Measurements from ENCODE around the gene AMMECR1.

The AMMECR1 gene

DNA sequence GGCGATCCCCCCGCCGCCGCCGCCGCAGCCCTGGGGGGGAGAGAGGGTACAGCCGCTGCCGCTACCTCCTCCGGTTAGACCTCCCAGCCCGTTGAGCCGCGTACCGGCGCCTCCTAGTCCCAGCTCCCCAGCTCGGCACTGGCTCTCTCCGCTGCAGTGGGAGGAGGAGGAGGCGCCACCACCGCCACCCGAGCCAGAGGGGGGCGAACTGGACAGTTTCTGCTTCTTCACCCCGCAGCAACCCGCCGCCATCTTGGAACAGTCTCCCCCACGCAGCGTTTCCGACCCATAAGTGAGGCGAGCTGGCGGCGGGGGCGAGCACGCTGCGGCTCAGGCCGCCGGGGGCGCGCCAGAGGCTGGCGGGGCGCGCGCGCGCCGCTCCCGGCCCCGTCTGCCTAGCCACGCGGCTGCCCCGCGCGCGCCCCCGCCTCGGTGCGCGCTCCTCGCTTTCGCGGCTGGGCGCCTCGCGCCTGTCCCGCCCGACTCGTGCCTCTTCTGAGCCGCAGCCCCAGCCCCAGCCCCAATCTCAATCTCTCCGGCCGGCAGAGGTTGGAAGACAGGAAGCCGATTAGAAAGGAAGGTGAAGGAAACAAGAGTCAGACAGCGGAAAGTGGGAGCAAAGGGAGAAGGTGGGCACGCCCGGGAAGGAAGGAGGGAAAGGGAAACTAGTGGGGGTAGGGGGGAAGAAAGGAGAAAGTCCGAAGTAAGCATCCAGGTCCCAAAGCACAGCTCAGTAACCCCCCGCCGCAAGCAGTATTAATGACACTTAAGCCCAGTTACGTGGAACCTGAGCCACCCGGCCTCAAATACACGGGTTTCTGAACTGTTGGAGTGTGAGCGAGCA is at the start of gene AMMECR1:
Gene AMMECR1, minus strand, starts transcription at position 266 of the 844 bp plus-strand sequence. Its CDS starts 14 bp downstream, at position 252.
- peak within 1 kb of the TSS; percentile 79 for H3K4me3 ChIP-seq (replicated peaks; ENCODE audit: low read depth, low read length)
- TF ChIP-seq, protein P1, sequence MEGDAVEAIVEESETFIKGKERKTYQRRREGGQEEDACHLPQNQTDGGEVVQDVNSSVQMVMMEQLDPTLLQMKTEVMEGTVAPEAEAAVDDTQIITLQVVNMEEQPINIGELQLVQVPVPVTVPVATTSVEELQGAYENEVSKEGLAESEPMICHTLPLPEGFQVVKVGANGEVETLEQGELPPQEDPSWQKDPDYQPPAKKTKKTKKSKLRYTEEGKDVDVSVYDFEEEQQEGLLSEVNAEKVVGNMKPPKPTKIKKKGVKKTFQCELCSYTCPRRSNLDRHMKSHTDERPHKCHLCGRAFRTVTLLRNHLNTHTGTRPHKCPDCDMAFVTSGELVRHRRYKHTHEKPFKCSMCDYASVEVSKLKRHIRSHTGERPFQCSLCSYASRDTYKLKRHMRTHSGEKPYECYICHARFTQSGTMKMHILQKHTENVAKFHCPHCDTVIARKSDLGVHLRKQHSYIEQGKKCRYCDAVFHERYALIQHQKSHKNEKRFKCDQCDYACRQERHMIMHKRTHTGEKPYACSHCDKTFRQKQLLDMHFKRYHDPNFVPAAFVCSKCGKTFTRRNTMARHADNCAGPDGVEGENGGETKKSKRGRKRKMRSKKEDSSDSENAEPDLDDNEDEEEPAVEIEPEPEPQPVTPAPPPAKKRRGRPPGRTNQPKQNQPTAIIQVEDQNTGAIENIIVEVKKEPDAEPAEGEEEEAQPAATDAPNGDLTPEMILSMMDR (IDR thresholded peaks at IDR 0.05; ENCODE audit: low read depth, low read length, missing control alignments) = no peak
- DNase-seq (ENCODE audit: extremely low read depth, low read depth) = peak; percentile 30

DNA sequence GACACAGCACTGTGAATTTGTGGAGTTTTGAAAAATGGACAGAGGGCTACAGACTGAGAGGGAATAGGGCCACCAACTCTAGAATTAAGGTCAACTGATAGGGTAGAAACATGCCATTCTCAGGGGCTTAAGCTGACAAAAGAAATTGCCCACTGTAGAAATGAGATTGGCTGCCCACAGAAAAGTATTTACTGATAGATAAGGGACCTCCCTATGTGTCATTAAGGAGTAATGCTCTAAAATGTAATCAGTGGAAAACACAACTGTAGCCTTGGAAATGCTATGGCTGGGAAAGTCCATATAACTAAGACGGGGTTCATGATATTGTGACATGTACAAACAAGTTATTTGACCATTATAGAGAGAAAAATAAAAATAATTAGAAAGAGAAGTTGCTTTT is 45.4 kb upstream of the AMMECR1 start:
- TF ChIP-seq, protein P1 (IDR thresholded peaks at IDR 0.05; ENCODE audit: low read depth, low read length, missing control alignments) = no peak
- no peak for DNase-seq (ENCODE audit: extremely low read depth, low read depth)
- no peak overlapping the region for H3K4me3 ChIP-seq (replicated peaks; ENCODE audit: low read depth, low read length)

DNA sequence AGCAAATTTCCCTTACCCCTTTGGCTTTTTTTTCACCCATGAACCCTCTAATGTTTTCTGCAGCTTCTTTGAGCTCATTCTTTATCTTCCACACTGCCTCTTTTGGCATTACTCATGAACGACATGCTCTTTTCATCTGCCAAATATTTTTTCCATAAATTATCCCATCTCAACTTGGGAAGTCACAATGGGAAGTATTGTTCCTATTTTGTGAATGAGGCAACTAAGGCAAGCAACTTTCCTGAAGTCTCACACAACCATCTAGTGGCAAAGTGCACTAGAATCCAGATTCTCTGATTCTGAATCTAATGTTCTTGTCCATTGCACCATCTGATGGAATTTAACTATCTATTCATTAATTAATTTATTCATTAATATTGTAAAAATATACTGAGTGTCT is 41.4 kb upstream of the AMMECR1 start:
- no peak for DNase-seq (ENCODE audit: extremely low read depth, low read depth)
- TF ChIP-seq, protein P1 (IDR thresholded peaks at IDR 0.05; ENCODE audit: low read depth, low read length, missing control alignments) = no peak
- H3K4me3 ChIP-seq (replicated peaks; ENCODE audit: low read depth, low read length) = no peak overlapping the region

DNA sequence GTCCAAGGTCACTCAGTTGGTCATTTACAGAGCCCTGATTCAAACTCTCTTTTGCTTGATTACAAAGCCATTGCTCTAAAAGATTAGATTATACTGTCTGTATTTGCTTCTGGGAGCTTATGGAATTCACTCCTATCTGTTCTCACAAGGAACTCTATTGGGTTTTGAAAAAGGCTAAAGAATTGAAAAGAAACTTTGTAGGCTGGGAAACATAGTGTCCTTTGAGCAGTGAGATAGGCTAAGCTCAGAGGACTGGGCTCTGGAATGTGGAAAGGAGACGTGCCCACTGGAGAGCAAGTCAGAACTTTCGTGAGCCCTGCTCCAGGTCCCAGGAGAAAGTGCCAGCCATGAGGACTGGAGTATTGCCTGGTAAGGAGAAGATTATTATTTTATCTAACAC is 40.7 kb upstream of the AMMECR1 start, which contains the start of gene RTL9:
Gene RTL9, plus strand, starts transcription at position 301 of the 400 bp plus-strand sequence. CDS start 91,770 bp downstream, outside the sequence.
- TF ChIP-seq, protein P1 (IDR thresholded peaks at IDR 0.05; ENCODE audit: low read depth, low read length, missing control alignments) = no peak
- H3K4me3 ChIP-seq (replicated peaks; ENCODE audit: low read depth, low read length) = no peak within 1 kb of the TSS
- no peak for DNase-seq (ENCODE audit: extremely low read depth, low read depth)

DNA sequence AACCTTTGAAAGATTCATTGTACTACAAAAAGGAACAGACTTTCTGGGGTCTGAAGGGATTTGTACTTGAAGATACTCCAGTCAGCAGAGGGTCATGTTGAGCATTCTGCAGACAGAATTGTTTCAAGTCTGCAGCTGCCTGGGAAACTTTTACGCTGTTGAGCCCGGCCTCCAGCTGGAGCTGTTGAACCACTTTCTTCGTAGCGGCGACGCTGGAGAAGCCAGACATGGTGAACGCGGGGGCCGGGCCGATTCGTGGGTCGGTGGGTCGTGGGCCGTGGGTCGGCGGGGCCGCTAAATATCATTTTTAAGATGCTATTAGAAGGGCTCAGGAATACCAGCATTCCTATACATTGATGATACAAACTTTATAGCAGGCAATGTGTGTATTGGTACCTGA is 28.8 kb upstream of the AMMECR1 start:
- TF ChIP-seq, protein P1 (IDR thresholded peaks at IDR 0.05; ENCODE audit: low read depth, low read length, missing control alignments) = no peak
- no peak overlapping the region for H3K4me3 ChIP-seq (replicated peaks; ENCODE audit: low read depth, low read length)
- no peak for DNase-seq (ENCODE audit: extremely low read depth, low read depth)

DNA sequence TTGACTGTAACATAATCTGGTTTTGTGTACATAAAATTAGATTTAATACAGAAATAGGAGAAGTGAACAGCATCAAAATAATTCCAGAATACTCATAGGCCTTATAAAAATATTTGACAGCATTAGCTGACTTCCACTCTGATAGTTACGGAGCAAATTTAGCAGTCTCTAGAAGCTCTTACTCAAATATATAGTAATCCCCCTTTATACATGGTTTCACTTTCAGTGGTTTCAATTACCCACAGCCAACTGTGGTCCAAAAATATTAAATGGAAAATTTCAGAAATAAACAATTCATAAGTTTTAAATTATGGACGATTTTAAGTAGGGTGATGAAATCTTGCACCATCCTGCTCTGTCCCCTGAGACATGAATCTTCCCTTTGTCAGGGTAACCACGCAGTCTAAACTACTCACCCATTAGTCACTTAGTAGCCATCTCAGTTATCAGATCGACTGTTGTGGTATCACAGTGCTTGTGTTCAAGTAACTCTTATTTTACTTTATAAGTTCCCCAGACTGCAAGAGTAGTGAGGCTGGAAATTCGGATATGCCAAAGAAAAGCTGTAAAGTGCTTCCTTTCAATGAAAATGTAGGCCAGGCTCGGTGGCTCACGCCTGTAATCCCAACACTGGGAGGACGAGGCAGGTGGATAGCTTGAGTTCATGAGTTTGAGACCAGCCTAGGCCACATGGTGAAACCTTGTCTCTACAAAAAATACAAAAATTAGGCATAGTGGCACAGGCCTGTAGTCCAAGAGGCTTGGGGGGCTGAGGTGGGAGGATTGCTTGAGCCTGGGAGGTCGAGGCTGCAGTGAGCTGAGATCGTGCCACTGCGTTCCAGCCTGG is 23.5 kb upstream of the AMMECR1 start:
- no peak overlapping the region for H3K4me3 ChIP-seq (replicated peaks; ENCODE audit: low read depth, low read length)
- TF ChIP-seq, protein P1 (IDR thresholded peaks at IDR 0.05; ENCODE audit: low read depth, low read length, missing control alignments) = no peak
- DNase-seq (ENCODE audit: extremely low read depth, low read depth) = peak; percentile 36
